ENCODE measurements around the gene YARS1.

YARS1 gene

DNA sequence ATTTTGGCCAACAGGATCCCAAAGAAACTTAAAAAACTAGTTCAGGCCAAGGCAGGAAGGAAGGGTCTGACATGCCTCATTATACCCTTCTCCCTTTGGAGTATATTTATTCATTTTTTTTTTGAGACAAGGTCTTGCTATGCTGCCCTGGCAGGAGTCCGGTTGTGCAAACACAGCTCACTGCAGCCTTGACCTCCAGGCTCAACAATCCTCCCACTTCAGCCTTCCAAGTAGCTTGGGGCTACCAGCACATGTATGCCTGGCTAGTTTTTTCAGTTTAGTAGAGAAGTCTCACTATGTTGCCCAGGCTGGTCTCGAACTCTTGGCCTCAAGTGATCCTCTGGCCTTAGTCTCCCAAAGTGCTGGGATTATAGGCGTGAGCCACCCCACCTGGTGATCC lies 5.2 kb downstream of the YARS1 start:
- H3K4me1 ChIP-seq (ENCODE audit: control insufficient read depth in 1 of 2, insufficient read depth in 1 of 2, low read depth in 1 of 2, low read length in 1 of 2) = peaks cover 14 to 17% of the 10 kb centered on the region in 2 experiments
- H3K27me3 ChIP-seq = no peaks in the 10 kb centered on the region
- H3K9me3 ChIP-seq = no peaks in the 10 kb centered on the region
- H3K36me3 ChIP-seq = peaks cover 14% of the 10 kb centered on the region
- no peak overlapping the region for H3K27ac ChIP-seq
- TF ChIP-seq, protein P1, sequence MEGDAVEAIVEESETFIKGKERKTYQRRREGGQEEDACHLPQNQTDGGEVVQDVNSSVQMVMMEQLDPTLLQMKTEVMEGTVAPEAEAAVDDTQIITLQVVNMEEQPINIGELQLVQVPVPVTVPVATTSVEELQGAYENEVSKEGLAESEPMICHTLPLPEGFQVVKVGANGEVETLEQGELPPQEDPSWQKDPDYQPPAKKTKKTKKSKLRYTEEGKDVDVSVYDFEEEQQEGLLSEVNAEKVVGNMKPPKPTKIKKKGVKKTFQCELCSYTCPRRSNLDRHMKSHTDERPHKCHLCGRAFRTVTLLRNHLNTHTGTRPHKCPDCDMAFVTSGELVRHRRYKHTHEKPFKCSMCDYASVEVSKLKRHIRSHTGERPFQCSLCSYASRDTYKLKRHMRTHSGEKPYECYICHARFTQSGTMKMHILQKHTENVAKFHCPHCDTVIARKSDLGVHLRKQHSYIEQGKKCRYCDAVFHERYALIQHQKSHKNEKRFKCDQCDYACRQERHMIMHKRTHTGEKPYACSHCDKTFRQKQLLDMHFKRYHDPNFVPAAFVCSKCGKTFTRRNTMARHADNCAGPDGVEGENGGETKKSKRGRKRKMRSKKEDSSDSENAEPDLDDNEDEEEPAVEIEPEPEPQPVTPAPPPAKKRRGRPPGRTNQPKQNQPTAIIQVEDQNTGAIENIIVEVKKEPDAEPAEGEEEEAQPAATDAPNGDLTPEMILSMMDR (IDR thresholded peaks at IDR 0.05) = no peak
- H3K4me3 ChIP-seq (ENCODE audit: low read depth in 1 of 2, low read length in 1 of 2) = no peak overlapping the region

DNA sequence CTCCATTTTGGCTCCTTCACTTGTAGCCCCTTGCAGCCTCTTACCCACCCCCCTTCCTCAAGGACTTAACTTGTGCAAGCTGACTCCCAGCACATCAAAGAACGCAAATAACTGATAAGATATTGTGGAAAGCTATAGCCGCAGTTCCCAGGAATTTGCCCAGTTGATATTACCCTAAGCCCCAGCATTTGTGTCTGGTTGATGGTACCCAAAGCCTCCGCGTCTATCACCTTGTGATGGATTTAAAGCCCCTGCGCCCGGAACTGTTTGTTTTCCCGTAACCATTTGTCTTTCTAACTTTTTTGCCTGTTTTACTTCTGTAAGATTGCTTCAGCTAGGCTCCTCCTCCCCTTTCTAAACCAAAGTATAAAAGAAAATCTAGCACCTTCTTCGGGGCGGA lies 5.9 kb downstream of the YARS1 start:
- Histone ChIP-seq H3K4me3 (ENCODE audit: low read depth in 1 of 2, low read length in 1 of 2) (no peak overlapping the region), H3K4me1 (ENCODE audit: control insufficient read depth in 1 of 2, insufficient read depth in 1 of 2, low read depth in 1 of 2, low read length in 1 of 2) (peaks cover 8 to 10% of the 10 kb centered on the region in 2 experiments), H3K27ac (no peak overlapping the region), H3K27me3 (no peaks in the 10 kb centered on the region), H3K36me3 (peaks cover 19% of the 10 kb centered on the region), H3K9me3 (no peaks in the 10 kb centered on the region)
- TF ChIP-seq, protein P1 (IDR thresholded peaks at IDR 0.05) = no peak

DNA sequence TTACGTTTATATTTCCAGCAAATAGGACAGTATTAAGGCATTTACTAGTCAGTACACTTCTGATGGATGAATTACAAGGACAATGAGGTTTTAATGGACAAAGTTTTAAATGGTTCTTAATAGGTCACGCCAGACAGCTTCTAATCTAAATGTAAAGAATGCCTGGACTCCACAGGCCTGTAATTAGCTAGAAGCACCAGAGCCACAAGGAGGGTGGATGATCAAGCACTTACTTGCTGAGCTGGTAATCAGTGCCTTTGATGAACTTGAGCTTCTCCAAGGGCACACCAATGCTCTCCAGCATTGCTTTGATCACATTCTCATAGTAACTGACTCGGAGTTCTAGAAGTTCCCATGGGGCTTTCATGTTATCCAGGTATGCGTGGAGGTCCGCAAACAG lies 6.8 kb downstream of the YARS1 start:
- Histone ChIP-seq H3K4me3 (ENCODE audit: low read depth in 1 of 2, low read length in 1 of 2) (no peak overlapping the region), H3K27me3 (no peaks in the 10 kb centered on the region), H3K27ac (no peak overlapping the region), H3K36me3 (peaks cover 28% of the 10 kb centered on the region), H3K4me1 (ENCODE audit: control insufficient read depth in 1 of 2, insufficient read depth in 1 of 2, low read depth in 1 of 2, low read length in 1 of 2) (peaks cover 0 to 1% of the 10 kb centered on the region in 2 experiments), H3K9me3 (no peaks in the 10 kb centered on the region)
- TF ChIP-seq, protein P1 (IDR thresholded peaks at IDR 0.05) = no peak

DNA sequence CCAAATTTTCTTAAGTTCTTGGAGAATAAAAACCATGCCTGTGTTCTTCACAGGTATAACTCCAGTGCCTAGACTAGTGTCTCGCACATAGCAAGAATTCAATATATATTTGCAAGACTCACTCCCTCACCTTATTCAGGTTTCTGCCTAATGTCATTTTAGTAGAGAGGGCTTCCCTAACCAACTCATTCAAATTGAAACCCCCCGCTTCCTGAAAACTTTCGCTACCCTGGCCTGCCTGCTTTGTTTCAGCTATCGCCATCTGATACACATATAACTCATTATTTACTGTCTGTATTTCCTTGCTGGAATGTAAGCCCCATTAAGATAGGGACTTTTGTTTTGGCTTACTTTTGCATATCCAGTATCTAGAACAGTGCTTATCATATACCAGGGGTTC lies 8.6 kb downstream of the YARS1 start:
- peaks cover 37% of the 10 kb centered on the region for H3K36me3 ChIP-seq
- H3K27me3 ChIP-seq = no peaks in the 10 kb centered on the region
- TF ChIP-seq, protein P1 (IDR thresholded peaks at IDR 0.05) = no peak
- H3K4me3 ChIP-seq (ENCODE audit: low read depth in 1 of 2, low read length in 1 of 2) = no peak overlapping the region
- no peak overlapping the region for H3K27ac ChIP-seq
- no peaks in the 10 kb centered on the region for H3K4me1 ChIP-seq (ENCODE audit: control insufficient read depth in 1 of 2, insufficient read depth in 1 of 2, low read depth in 1 of 2, low read length in 1 of 2)
- H3K9me3 ChIP-seq = no peaks in the 10 kb centered on the region

DNA sequence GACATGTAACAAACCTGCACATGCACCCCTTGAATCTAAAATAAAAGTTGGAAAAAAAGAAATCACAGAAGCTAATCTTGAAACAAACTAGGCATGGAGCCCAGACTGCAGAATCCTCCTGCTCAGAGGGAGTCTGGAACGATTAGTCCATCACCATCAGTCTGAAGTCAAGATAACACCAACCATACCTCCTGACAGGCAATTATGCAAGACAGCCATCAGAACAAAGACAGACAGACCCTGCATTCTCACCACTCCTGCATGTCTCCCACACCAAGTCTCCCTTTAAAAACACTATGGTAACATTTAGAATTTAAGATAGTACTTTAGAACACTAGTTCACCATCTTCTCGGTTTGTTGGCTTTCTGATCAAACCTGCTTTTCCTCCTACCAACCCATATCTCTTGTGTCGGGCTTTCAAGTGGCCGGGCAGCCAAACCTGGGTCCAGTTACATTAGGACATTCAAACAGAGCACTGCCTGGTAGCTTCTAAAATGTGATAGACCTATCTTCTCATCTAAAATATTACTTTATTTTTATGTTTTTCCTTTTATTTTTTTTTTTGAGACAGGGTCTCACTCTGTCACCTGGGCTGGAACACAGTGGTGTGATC lies 10.1 kb downstream of the YARS1 start:
- TF ChIP-seq, protein P1 (IDR thresholded peaks at IDR 0.05) = no peak
- no peaks in the 10 kb centered on the region for H3K4me1 ChIP-seq (ENCODE audit: control insufficient read depth in 1 of 2, insufficient read depth in 1 of 2, low read depth in 1 of 2, low read length in 1 of 2)
- no peaks in the 10 kb centered on the region for H3K27me3 ChIP-seq
- H3K36me3 ChIP-seq = peaks cover 37% of the 10 kb centered on the region
- no peaks in the 10 kb centered on the region for H3K9me3 ChIP-seq
- H3K27ac ChIP-seq = no peak overlapping the region
- H3K4me3 ChIP-seq (ENCODE audit: low read depth in 1 of 2, low read length in 1 of 2) = no peak overlapping the region
